ENCODE results near the gene MAPK4.

MAPK4 gene

GRCh38 chr18:50658601-50659000 lies 98.7 kb downstream of the MAPK4 start:
- no peak overlapping the region for H3K27ac ChIP-seq (ENCODE audit: low read depth, low read length)
- no peaks in the 10 kb centered on the region for H3K27me3 ChIP-seq (ENCODE audit: low read length)
- no peaks in the 10 kb centered on the region for H3F3A ChIP-seq (ENCODE audit: insufficient read depth)
- H3K4me2 ChIP-seq (ENCODE audit: low read depth, low read length, poor library complexity, severe bottlenecking) = no peak overlapping the region
- no peaks in the 10 kb centered on the region for H3K79me2 ChIP-seq (ENCODE audit: insufficient read depth, low read length)
- H3K36me3 ChIP-seq (ENCODE audit: low read length) = no peaks in the 10 kb centered on the region
- H3K9me3 ChIP-seq (ENCODE audit: insufficient read depth, low read length) = no peaks in the 10 kb centered on the region
- no peaks in the 10 kb centered on the region for H3K9me2 ChIP-seq (replicated peaks; ENCODE audit: insufficient read depth, low read length)
- H4K20me1 ChIP-seq (ENCODE audit: low read depth, low read length) = no peaks in the 10 kb centered on the region
- H3K4me3 ChIP-seq (ENCODE audit: insufficient read depth, low read length, poor library complexity, severe bottlenecking) = no peak overlapping the region
- H2AFZ ChIP-seq (ENCODE audit: low read depth, low read length, severe bottlenecking) = no peak overlapping the region
- no peak for TF ChIP-seq EZH2phosphoT487 (conservative IDR thresholded peaks at IDR 0.05; ENCODE audit: low read length)
- TF ChIP-seq, protein P1, sequence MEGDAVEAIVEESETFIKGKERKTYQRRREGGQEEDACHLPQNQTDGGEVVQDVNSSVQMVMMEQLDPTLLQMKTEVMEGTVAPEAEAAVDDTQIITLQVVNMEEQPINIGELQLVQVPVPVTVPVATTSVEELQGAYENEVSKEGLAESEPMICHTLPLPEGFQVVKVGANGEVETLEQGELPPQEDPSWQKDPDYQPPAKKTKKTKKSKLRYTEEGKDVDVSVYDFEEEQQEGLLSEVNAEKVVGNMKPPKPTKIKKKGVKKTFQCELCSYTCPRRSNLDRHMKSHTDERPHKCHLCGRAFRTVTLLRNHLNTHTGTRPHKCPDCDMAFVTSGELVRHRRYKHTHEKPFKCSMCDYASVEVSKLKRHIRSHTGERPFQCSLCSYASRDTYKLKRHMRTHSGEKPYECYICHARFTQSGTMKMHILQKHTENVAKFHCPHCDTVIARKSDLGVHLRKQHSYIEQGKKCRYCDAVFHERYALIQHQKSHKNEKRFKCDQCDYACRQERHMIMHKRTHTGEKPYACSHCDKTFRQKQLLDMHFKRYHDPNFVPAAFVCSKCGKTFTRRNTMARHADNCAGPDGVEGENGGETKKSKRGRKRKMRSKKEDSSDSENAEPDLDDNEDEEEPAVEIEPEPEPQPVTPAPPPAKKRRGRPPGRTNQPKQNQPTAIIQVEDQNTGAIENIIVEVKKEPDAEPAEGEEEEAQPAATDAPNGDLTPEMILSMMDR (IDR thresholded peaks at IDR 0.05; ENCODE audit: insufficient read depth, low read length, poor library complexity, severe bottlenecking) = no peak
- no peak overlapping the region for H3K9ac ChIP-seq (ENCODE audit: low read length)

DNA sequence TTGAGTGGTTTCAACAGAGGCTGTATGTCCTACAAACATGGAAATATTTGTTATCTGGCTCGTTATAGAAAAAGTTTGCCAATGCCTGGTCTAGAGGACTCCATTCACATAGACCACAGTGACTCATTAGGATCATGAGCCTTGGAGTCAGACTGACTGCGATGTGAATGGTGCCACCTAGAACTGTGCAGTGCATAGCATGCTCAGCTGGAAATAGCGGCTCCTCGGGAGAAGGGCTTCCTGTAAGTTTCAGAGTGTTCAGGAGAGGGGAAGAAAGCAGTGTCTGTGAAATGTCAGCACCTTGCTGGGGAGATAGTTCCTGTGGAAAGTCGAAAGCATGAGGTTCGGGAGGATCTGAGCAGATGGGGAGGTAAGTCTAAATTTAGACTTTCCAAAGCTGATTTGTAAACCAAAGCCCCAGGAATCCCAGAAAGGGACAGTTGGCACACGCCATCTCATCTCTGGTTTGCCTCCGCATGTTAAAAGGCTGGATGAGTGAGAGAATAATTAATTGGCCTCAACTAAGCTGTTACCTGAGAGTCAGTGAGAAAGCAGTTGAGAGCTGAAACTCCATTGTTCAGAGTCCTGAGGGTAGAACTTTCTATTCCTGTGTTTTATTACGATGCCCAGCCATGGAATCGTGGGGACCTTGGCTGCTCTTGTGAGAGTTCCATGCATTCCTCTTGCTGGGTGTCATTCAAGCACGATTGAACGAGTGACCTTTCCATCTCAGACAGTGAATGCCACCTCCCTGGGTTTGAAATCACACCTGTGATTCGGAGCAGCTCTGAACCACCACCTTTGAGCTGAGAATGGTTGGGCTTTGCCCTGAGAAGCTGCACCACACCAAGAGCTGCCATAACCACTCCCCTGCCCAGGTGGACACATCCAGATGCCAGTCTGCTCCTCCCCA lies 99.5 kb downstream of the MAPK4 start:
- H3K27me3 ChIP-seq (ENCODE audit: low read length) = no peaks in the 10 kb centered on the region
- no peak overlapping the region for H3K9ac ChIP-seq (ENCODE audit: low read length)
- H3K9me2 ChIP-seq (replicated peaks; ENCODE audit: insufficient read depth, low read length) = no peaks in the 10 kb centered on the region
- TF ChIP-seq, protein P1 (IDR thresholded peaks at IDR 0.05; ENCODE audit: insufficient read depth, low read length, poor library complexity, severe bottlenecking) = no peak
- no peak for TF ChIP-seq EZH2phosphoT487 (conservative IDR thresholded peaks at IDR 0.05; ENCODE audit: low read length)
- no peaks in the 10 kb centered on the region for H3K9me3 ChIP-seq (ENCODE audit: insufficient read depth, low read length)
- H3K4me3 ChIP-seq (ENCODE audit: insufficient read depth, low read length, poor library complexity, severe bottlenecking) = no peak overlapping the region
- H3K27ac ChIP-seq (ENCODE audit: low read depth, low read length) = no peak overlapping the region
- no peaks in the 10 kb centered on the region for H3F3A ChIP-seq (ENCODE audit: insufficient read depth)
- H4K20me1 ChIP-seq (ENCODE audit: low read depth, low read length) = no peaks in the 10 kb centered on the region
- H3K79me2 ChIP-seq (ENCODE audit: insufficient read depth, low read length) = no peaks in the 10 kb centered on the region
- H3K4me2 ChIP-seq (ENCODE audit: low read depth, low read length, poor library complexity, severe bottlenecking) = no peak overlapping the region
- H3K36me3 ChIP-seq (ENCODE audit: low read length) = no peaks in the 10 kb centered on the region
- no peak overlapping the region for H2AFZ ChIP-seq (ENCODE audit: low read depth, low read length, severe bottlenecking)

DNA sequence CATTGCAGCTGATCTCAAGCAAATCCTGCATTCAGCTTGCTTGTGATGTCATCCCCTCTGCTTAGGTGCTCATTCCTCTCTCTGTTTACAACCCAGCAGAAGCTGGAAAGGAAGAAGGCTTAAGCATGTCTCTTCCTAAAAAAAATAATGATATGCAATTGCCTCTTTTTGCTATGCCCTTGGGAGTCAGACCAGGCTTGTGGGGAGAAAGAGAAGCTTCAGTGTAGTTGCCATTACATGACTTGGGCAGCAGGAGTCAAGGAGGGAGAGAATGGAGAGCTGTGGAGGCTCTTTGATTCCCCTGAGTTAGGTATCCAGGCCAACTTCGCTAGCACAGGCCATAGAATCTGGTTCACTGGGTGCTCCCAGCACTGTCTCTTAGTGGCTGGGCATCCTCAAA lies 101.1 kb downstream of the MAPK4 start:
- Histone ChIP-seq H4K20me1 (ENCODE audit: low read depth, low read length) (no peaks in the 10 kb centered on the region), H3K9ac (ENCODE audit: low read length) (no peak overlapping the region), H3K79me2 (ENCODE audit: insufficient read depth, low read length) (no peaks in the 10 kb centered on the region), H3K9me2 (replicated peaks; ENCODE audit: insufficient read depth, low read length) (no peaks in the 10 kb centered on the region), H3K27me3 (ENCODE audit: low read length) (no peaks in the 10 kb centered on the region), H2AFZ (ENCODE audit: low read depth, low read length, severe bottlenecking) (no peak overlapping the region), H3K4me2 (ENCODE audit: low read depth, low read length, poor library complexity, severe bottlenecking) (no peak overlapping the region), H3F3A (ENCODE audit: insufficient read depth) (no peaks in the 10 kb centered on the region), H3K4me3 (ENCODE audit: insufficient read depth, low read length, poor library complexity, severe bottlenecking) (no peak overlapping the region), H3K9me3 (ENCODE audit: insufficient read depth, low read length) (no peaks in the 10 kb centered on the region), H3K27ac (ENCODE audit: low read depth, low read length) (no peak overlapping the region), H3K36me3 (ENCODE audit: low read length) (no peaks in the 10 kb centered on the region)
- no peak for TF ChIP-seq EZH2phosphoT487 (conservative IDR thresholded peaks at IDR 0.05; ENCODE audit: low read length)
- TF ChIP-seq, protein P1 (IDR thresholded peaks at IDR 0.05; ENCODE audit: insufficient read depth, low read length, poor library complexity, severe bottlenecking) = no peak

Data from SU-DHL-6 (cell line).